Pancreas (tissue), 10 donors: ENCODE results near the gene HMCN1. TPM values are rescaled to one million over a fixed set of nuclear protein-coding genes. Genes with fewer than 3 reads are reported as not detected.

Experiments
- ATAC-seq, 4 donors: fragments of 200-7000 bp; cut with Tn5 transposase; one replicate each; pipeline versions ENCODE4 v1.8.0 to v1.9.1; 2020; ENCODE audit warnings: mild to moderate bottlenecking in 4 of 4, moderate library complexity in 4 of 4
- DNase-seq, 6 donors: peaks; one replicate each; pipeline ENCODE4 v3.0.0-alpha.2; 2020
- FAIRE-seq: peaks from 2 replicates; lab custom pipeline; 2012; peaks lifted over from hg19 to GRCh38; lab: Jason Lieb, UNC
- H3K27ac ChIP-seq, 4 donors: fragments of 200-600 bp; sonication (generic); 1 replicate in 3 of 4; 2 replicates in 1 of 4; pipeline versions ENCODE4 v1.5.0 to v1.8.0; 2020
- H3K27me3 ChIP-seq, 4 donors: fragments of 200-600 bp; one replicate each; pipeline ENCODE4 v1.8.0; 2021
- H3K36me3 ChIP-seq, 3 donors: fragments of 200-600 bp; sonication (generic) in 1 of 3; one replicate each; pipeline versions ENCODE4 v1.5.0 to v1.8.0; 2020 to 2021
- H3K4me1 ChIP-seq, 3 donors: fragments of 200-600 bp; one replicate each; pipeline ENCODE4 v1.8.0; 2021
- H3K4me3 ChIP-seq, 4 donors: fragments of 200-600 bp; sonication (generic) in 2 of 4; one replicate each; pipeline versions ENCODE4 v1.5.0 to v1.8.0; 2020 to 2021
- H3K9me3 ChIP-seq, 4 donors: fragments of 200-600 bp; one replicate each; pipeline ENCODE4 v1.8.0; 2021
- CTCF ChIP-seq, 4 donors: fragments of 200-600 bp; sonication (generic) in 3 of 4; IDR thresholded peaks; one replicate each; pipeline versions ENCODE4 v1.5.0 to v1.8.0; 2021; ENCODE audit warnings: antibody characterized with exemption in 4 of 4
- WGBS, 2 donors: extraction: QIAGEN DNeasy Blood & Tissue Kit; methylation state at CpG; one replicate each; pipeline ENCODE4 v1.1.7; 2013; 5-methylcytosine and 5-hydroxymethylcytosine counted together
- intact Hi-C, 3 donors: fragments of 100-400 bp; cut with DNase I; formaldehyde crosslinking; loops; one replicate each; pipeline versions ENCODE4 v1.11.1 to v1.14.2; 2022
- polyA plus RNA-seq, 2 donors: library from polyadenylated mRNA; stranded (reverse); fragments of 200-250 nt; gene quantifications; one replicate each; pipeline ENCODE4 v1.2.3, GENCODE V29; 2013
- total RNA-seq, 6 donors: library from RNA; stranded (reverse); fragmentation: NEBNext Ultra II Directional in 4 of 6; extraction: Animal tissue kit (Norgen Biotek cat#: 25700) in 4 of 6; gene quantifications; one replicate each; pipeline versions ENCODE4 v1.2.1 to v1.2.4, GENCODE V29; 2021 to 2023
- donor health status: healthy with polysubstance abuse.
- donor health status: DM: no; HTN: no; CAD: no; lungs with moderate emphysema.
- donor health status: DM: no; HTN: no; CAD: no.
- donor health status: control.
- donor health status: control.
- donor health status: Bipolar disorder and iron deficiency.
- donor health status: DM: yes; HTN: yes; CAD: no.
- donor health status: DM: no; HTN: no; CAD: no.
- donor health status: DM: no; HTN: no; CAD: no.
- donor health status: DM: yes; HTN: yes; CAD: no.

HMCN1 gene
- total and polyA plus RNA-seq, 8 donors: 0.19 to 4.8 (median 0.60) TPM

- FAIRE-seq (no peak), ATAC-seq (no peak), DNase-seq (no peak)
- no peaks in the 10 kb centered on the region for H3K36me3 ChIP-seq
- H3K4me3 ChIP-seq: no peak overlapping the region
- no peak for TF ChIP-seq CTCF (IDR thresholded peaks at IDR 0.05)
- intact Hi-C loops: no loop called here
- H3K27me3 ChIP-seq: no peaks in the 10 kb centered on the region
- WGBS, 2 donors: 77 to 79% methylated on average over 3 of the region's 3 CpGs
- H3K27ac ChIP-seq: no peak overlapping the region
- H3K9me3 ChIP-seq: no peaks in the 10 kb centered on the region
- H3K4me1 ChIP-seq: no peaks in the 10 kb centered on the region
Measured at GRCh38 chr1:185974367-185975170, 240.4 kb downstream of the HMCN1 start.

- no peaks in the 10 kb centered on the region for H3K27me3 ChIP-seq
- no peak overlapping the region for H3K4me3 ChIP-seq
- intact Hi-C loops: no loop called here
- WGBS, 2 donors: 92 to 97% methylated on average over 1 of the region's 1 CpG
- TF ChIP-seq CTCF (IDR thresholded peaks at IDR 0.05): no peak
- FAIRE-seq (no peak), ATAC-seq (no peak), DNase-seq (no peak)
- no peaks in the 10 kb centered on the region for H3K4me1 ChIP-seq
- H3K9me3 ChIP-seq: no peaks in the 10 kb centered on the region
- H3K27ac ChIP-seq: no peak overlapping the region
- H3K36me3 ChIP-seq: no peaks in the 10 kb centered on the region
Measured at GRCh38 chr1:185980891-185981290, 246.7 kb downstream of the HMCN1 start.

- Histone ChIP-seq H3K4me3 (no peak overlapping the region), H3K27me3 (no peaks in the 10 kb centered on the region), H3K36me3 (no peaks in the 10 kb centered on the region), H3K4me1 (no peaks in the 10 kb centered on the region), H3K9me3 (no peaks in the 10 kb centered on the region), H3K27ac (no peak overlapping the region)
- 69 to 74% methylated on average over 4 of the region's 4 CpGs for WGBS, 2 donors
- FAIRE-seq: no peak
- intact Hi-C loops: no loop called here
- TF ChIP-seq CTCF (IDR thresholded peaks at IDR 0.05): no peak
- no peak for ATAC-seq
- DNase-seq: no peak
Measured at GRCh38 chr1:185984113-185984836, 250.1 kb downstream of the HMCN1 start.

- no peak overlapping the region for H3K27ac ChIP-seq
- WGBS, 2 donors: 75 to 86% methylated on average over 7 of the region's 7 CpGs
- no peaks in the 10 kb centered on the region for H3K4me1 ChIP-seq
- intact Hi-C loops: no loop called here
- DNase-seq (no peak), FAIRE-seq (no peak), ATAC-seq (no peak)
- H3K9me3 ChIP-seq: no peaks in the 10 kb centered on the region
- no peak overlapping the region for H3K4me3 ChIP-seq
- H3K36me3 ChIP-seq: no peaks in the 10 kb centered on the region
- no peak for TF ChIP-seq CTCF (IDR thresholded peaks at IDR 0.05)
- H3K27me3 ChIP-seq: no peaks in the 10 kb centered on the region
Measured at GRCh38 chr1:185987611-185988321, 253.6 kb downstream of the HMCN1 start.
